Cardiac muscle cell (in vitro differentiated cells and primary cell): ENCODE measurements around the gene MYO1F. TPM values are rescaled to one million over a fixed set of nuclear protein-coding genes. Genes with fewer than 3 reads are reported as not detected.

Experiments used
- DNase-seq, 2 donors: peaks; one replicate each; pipeline versions ENCODE4 v3.0.0 to v3.0.0-alpha.2; 2010 to 2017; ENCODE audit warnings: low read depth in 1 of 2, low spot score in 1 of 2
- H3K27ac ChIP-seq: fragments of 200-600 bp; sonication (generic); 2 replicates; pipeline ENCODE4 v1.5.1; 2016
- H3K27me3 ChIP-seq: fragments of 200-600 bp; sonication (generic); 2 replicates; pipeline ENCODE4 v1.6.0; 2016; ENCODE audit warnings: control low read depth
- H3K36me3 ChIP-seq: fragments of 200-600 bp; sonication (generic); 2 replicates; pipeline ENCODE4 v1.5.1; 2016; ENCODE audit warnings: control low read depth
- H3K4me1 ChIP-seq: fragments of 200-600 bp; sonication (generic); 2 replicates; pipeline ENCODE4 v1.8.1; 2017; ENCODE audit warnings: low read depth, mild to moderate bottlenecking, mixed run types
- H3K4me3 ChIP-seq: fragments of 200-600 bp; sonication (generic); 2 replicates; pipeline ENCODE4 v1.5.1; 2016; ENCODE audit warnings: mild to moderate bottlenecking
- H3K9me3 ChIP-seq: fragments of 200-600 bp; sonication (generic); 2 replicates; pipeline ENCODE4 v1.5.1; 2017; ENCODE audit warnings: low read depth, mild to moderate bottlenecking, control low read depth
- CTCF ChIP-seq: IDR thresholded peaks from 2 replicates; pipeline ENCODE4 v1.5.1; 2012; ENCODE audit warnings: low read depth, mild to moderate bottlenecking, low read length
- polyA plus RNA-seq: library from polyadenylated mRNA; unstranded; fragments of >200 nt; fragmentation: Nextera tagmentation; extraction: Ambion mirVana; gene quantifications from 2 replicates; pipeline ENCODE4 v1.2.1, GENCODE V29; 2016
- total RNA-seq: library from RNA; depleted of rRNA; stranded (reverse); fragments of >200 nt; gene quantifications from 2 replicates; pipeline ENCODE4 v1.2.3, GENCODE V29; 2016

The MYO1F gene
- total and polyA plus RNA-seq, 2 experiments from 2014 or later: 0.03 to 1.5 TPM

GRCh38 chr19:8475005-8475404 lies 102.2 kb downstream of the MYO1F start:
- H3K4me3 ChIP-seq: no peak overlapping the region
- H3K27me3 ChIP-seq: no peaks in the 10 kb centered on the region
- no peak for TF ChIP-seq CTCF
- peaks cover 46% of the 10 kb centered on the region for H3K36me3 ChIP-seq
- no peaks in the 10 kb centered on the region for H3K9me3 ChIP-seq
- peak overlapping the region; percentile 48 for H3K27ac ChIP-seq
- DNase-seq: no peak
- no peaks in the 10 kb centered on the region for H3K4me1 ChIP-seq

GRCh38 chr19:8473648-8474476 lies 103.4 kb downstream of the MYO1F start:
- DNase-seq: no peak
- Histone ChIP-seq H3K36me3 (peaks cover 55% of the 10 kb centered on the region), H3K4me3 (no peak overlapping the region), H3K4me1 (no peaks in the 10 kb centered on the region), H3K27me3 (no peaks in the 10 kb centered on the region), H3K27ac (no peak overlapping the region), H3K9me3 (no peaks in the 10 kb centered on the region)
- no peak for TF ChIP-seq CTCF

Other genes with a start within 250 kb of the MYO1F start
- gene KANK3, start 234.2 kb downstream of the MYO1F start, total RNA-seq: 0.56 and 4.0 TPM in 2 replicates
- gene KANK3, start 234.2 kb downstream of the MYO1F start, polyA plus RNA-seq: 0.72 and 1.8 TPM in 2 replicates
- 2.5 and 3.2 TPM in 2 replicates for gene ANGPTL4, start 213.3 kb downstream of the MYO1F start, total RNA-seq
- 3.0 and 6.0 TPM in 2 replicates for gene ANGPTL4, start 213.3 kb downstream of the MYO1F start, polyA plus RNA-seq
- gene RAB11B, start 187.1 kb downstream of the MYO1F start, total RNA-seq: 51.7 and 58.5 TPM in 2 replicates
- 221 and 286 TPM in 2 replicates for gene RAB11B, start 187.1 kb downstream of the MYO1F start, polyA plus RNA-seq
- 118 and 139 TPM in 2 replicates for gene MARCHF2, start 164.1 kb downstream of the MYO1F start, total RNA-seq
- 49.4 and 63.8 TPM in 2 replicates for gene MARCHF2, start 164.1 kb downstream of the MYO1F start, polyA plus RNA-seq
- gene HNRNPM, start 132.5 kb downstream of the MYO1F start, total RNA-seq: 79.1 and 103 TPM in 2 replicates
- 106 and 246 TPM in 2 replicates for gene HNRNPM, start 132.5 kb downstream of the MYO1F start, polyA plus RNA-seq
- gene PRAM1, start 74.8 kb downstream of the MYO1F start, total RNA-seq: 0.33 and 1.2 TPM in 2 replicates
- gene PRAM1, start 74.8 kb downstream of the MYO1F start, polyA plus RNA-seq: 0.22 and 1.2 TPM in 2 replicates
- gene ZNF414, start 63.3 kb downstream of the MYO1F start, total RNA-seq: 21.1 and 50.7 TPM in 2 replicates
- gene ZNF414, start 63.3 kb downstream of the MYO1F start, polyA plus RNA-seq: 64.2 and 82.2 TPM in 2 replicates
- 49.3 and 93.9 TPM in 2 replicates for gene ADAMTS10, start 33.3 kb upstream of the MYO1F start, total RNA-seq
- 27.7 and 35.6 TPM in 2 replicates for gene ADAMTS10, start 33.3 kb upstream of the MYO1F start, polyA plus RNA-seq
- gene NFILZ, start 53.2 kb upstream of the MYO1F start, total RNA-seq: not detected in 2 replicates
- not detected in 2 replicates for gene NFILZ, start 53.2 kb upstream of the MYO1F start, polyA plus RNA-seq
- gene ACTL9, start 121.4 kb upstream of the MYO1F start, total RNA-seq: not detected in 2 replicates
- not detected in 2 replicates for gene ACTL9, start 121.4 kb upstream of the MYO1F start, polyA plus RNA-seq
- gene OR2Z1, start 144.2 kb upstream of the MYO1F start, total RNA-seq: not detected in 2 replicates
- not detected in 2 replicates for gene OR2Z1, start 144.2 kb upstream of the MYO1F start, polyA plus RNA-seq